PFSK-1 (cell line): ENCODE data around the gene MPPE1.

Experiments
- REST ChIP-seq, 2 experiments: IDR thresholded peaks; 2 replicates each; pipeline versions ENCODE4 v1.6.1 to v1.8.0; 2011 to 2012; ENCODE audit warnings: low read depth in 2 of 2, low read length in 2 of 2, control low read depth in 1 of 2, inconsistent platforms in 1 of 2, mild to moderate bottlenecking in 1 of 2, moderate library complexity in 1 of 2; ENCODE audit not compliant: insufficient read depth in 1 of 2
- TAF1 ChIP-seq: IDR thresholded peaks from 2 replicates; pipeline ENCODE4 v1.6.1; 2012; ENCODE audit warnings: low read length, control low read depth, borderline replicate concordance; ENCODE audit not compliant: insufficient read depth

GRCh38 chr18:11844436-11844835 is 63.7 kb downstream of the MPPE1 start:
- TF ChIP-seq TAF1 (no peak), REST (IDR thresholded peaks at IDR 0.05; ENCODE audit: insufficient read depth in 1 of 2, low read depth in 2 of 2, low read length in 2 of 2) (no peak)
